Endothelial cell of umbilical vein (primary cell): ENCODE results near the gene STT3B. TPM values are rescaled to one million over a fixed set of nuclear protein-coding genes. Genes with fewer than 3 reads are reported as not detected.
A peak's percentile ranks its signal among the peaks of the same experiment; 100 is the strongest.

Experiments
- BruUV-seq: library from RNA; stranded (reverse); fragments of 400-500 nt; replicated peaks from 2 replicates; lab custom pipeline; 2021; lab: Mats Ljungman, UMichigan
- CTCF ChIA-PET: fragments of 300-600, 350-600 bp; sonication (Branson Sonifier 250); formaldehyde crosslinking; loops from one replicate; lab custom pipeline; 2021; ENCODE audit warnings: antibody characterized with exemption, inconsistent platforms; lab: Charles Lee
- POLR2A ChIA-PET: fragments of 300-600, 350-600 bp; sonication (Branson Sonifier 250); formaldehyde crosslinking; loops from one replicate; lab custom pipeline; 2021; ENCODE audit warnings: antibody characterized with exemption, inconsistent platforms; lab: Charles Lee
- DNase-seq: peaks from one replicate; pipeline ENCODE4 v3.0.0-alpha.2; 2011; ENCODE audit warnings: low read depth, low spot score
- FAIRE-seq: peaks from 2 replicates; lab custom pipeline; 2011; peaks lifted over from hg19 to GRCh38; lab: Jason Lieb, UNC
- H2AFZ ChIP-seq: 2 replicates; pipeline ENCODE4 v1.6.0; 2012; ENCODE audit warnings: low read depth, low read length, control low read depth, inconsistent platforms
- H3K27ac ChIP-seq: 2 replicates; pipeline ENCODE4 v1.5.1; 2011; ENCODE audit warnings: low read depth, mild to moderate bottlenecking, control low read depth, low read length, moderate library complexity; ENCODE audit not compliant: insufficient read depth
- H3K27me3 ChIP-seq, 2 experiments: 2 replicates each; pipeline versions ENCODE4 v1.6.0 to v1.6.1; 2011; ENCODE audit warnings: low read length in 2 of 2, mixed read lengths in 1 of 2; ENCODE audit not compliant: control insufficient read depth in 2 of 2, insufficient read depth in 2 of 2
- H3K36me3 ChIP-seq, 2 experiments: 2 replicates in 1 of 2; 3 replicates in 1 of 2; pipeline ENCODE4 v1.5.1; 2011; ENCODE audit warnings: low read length in 2 of 2, mild to moderate bottlenecking in 1 of 2, moderate library complexity in 1 of 2; ENCODE audit not compliant: control insufficient read depth in 2 of 2, insufficient read depth in 2 of 2; ENCODE audit errors: extremely low read depth in 1 of 2
- H3K4me1 ChIP-seq: 3 replicates; pipeline ENCODE4 v1.5.1; 2011; ENCODE audit warnings: mild to moderate bottlenecking, low read length; ENCODE audit not compliant: control insufficient read depth, insufficient read depth; ENCODE audit errors: extremely low read depth
- H3K4me2 ChIP-seq: 2 replicates; pipeline ENCODE4 v1.6.1; 2011; ENCODE audit warnings: low read length, control low read depth, mixed read lengths; ENCODE audit not compliant: insufficient read depth
- H3K4me3 ChIP-seq, 3 experiments: fragments of 200-600 bp in 1 of 3; sonication (generic), shearing (Covaris generic) in 1 of 3; replicated peaks in 1 of 3; 2 replicates each; pipeline ENCODE4 v1.5.1; 2011 to 2016; ENCODE audit warnings: control low read depth in 3 of 3, low read length in 3 of 3, mild to moderate bottlenecking in 2 of 3, inconsistent platforms in 1 of 3, low read depth in 1 of 3, moderate library complexity in 1 of 3; ENCODE audit not compliant: insufficient read depth in 1 of 3
- H3K79me2 ChIP-seq: 2 replicates; pipeline ENCODE4 v1.6.0; 2012; ENCODE audit warnings: low read length, inconsistent platforms; ENCODE audit not compliant: control insufficient read depth, insufficient read depth
- H3K9ac ChIP-seq: replicated peaks from 2 replicates; pipeline ENCODE3; 2011; ENCODE audit warnings: low read length, control low read depth; ENCODE audit not compliant: insufficient read depth; ENCODE audit errors: extremely low read depth
- H3K9me1 ChIP-seq: replicated peaks from 3 replicates; pipeline ENCODE4 v1.6.0; 2011; ENCODE audit warnings: mild to moderate bottlenecking, low read length; ENCODE audit not compliant: control insufficient read depth, insufficient read depth; ENCODE audit errors: extremely low read depth
- H3K9me3 ChIP-seq: replicated peaks from 2 replicates; pipeline ENCODE4 v1.5.1; 2012; ENCODE audit warnings: low read length, inconsistent platforms; ENCODE audit not compliant: control insufficient read depth, insufficient read depth
- H4K20me1 ChIP-seq: replicated peaks from 2 replicates; pipeline ENCODE3; 2011; ENCODE audit warnings: mild to moderate bottlenecking, low read length; ENCODE audit not compliant: control insufficient read depth, insufficient read depth; ENCODE audit errors: extremely low read depth
- EZH2 ChIP-seq: IDR thresholded peaks from 2 replicates; pipeline ENCODE4 v1.6.1; 2012; ENCODE audit warnings: borderline replicate concordance, low read depth, mild to moderate bottlenecking, moderate library complexity, low read length, inconsistent platforms; ENCODE audit not compliant: severe bottlenecking
- FOS ChIP-seq: IDR thresholded peaks from 2 replicates; pipeline ENCODE4 v1.6.1; 2011; ENCODE audit warnings: mild to moderate bottlenecking, low read length, moderate library complexity, borderline replicate concordance; ENCODE audit not compliant: insufficient read depth
- GATA2 ChIP-seq: IDR thresholded peaks from 2 replicates; pipeline ENCODE4 v1.7.0; 2011; ENCODE audit warnings: low read depth, mild to moderate bottlenecking, moderate library complexity, mixed read lengths, low read length; ENCODE audit not compliant: insufficient read length, insufficient read depth
- JUN ChIP-seq: IDR thresholded peaks from 2 replicates; pipeline ENCODE4 v1.6.1; 2011; ENCODE audit warnings: borderline replicate concordance, low read depth; ENCODE audit not compliant: insufficient read length, insufficient read depth
- MYC ChIP-seq: IDR thresholded peaks from one replicate; pipeline ENCODE4 v1.6.1; 2011; ENCODE audit warnings: mild to moderate bottlenecking, low read depth, low read length
- POLR2A ChIP-seq: IDR thresholded peaks from 2 replicates; pipeline ENCODE4 v1.6.1; 2012; ENCODE audit warnings: low read depth, mild to moderate bottlenecking, control low read depth, low read length
- POLR2AphosphoS5 ChIP-seq: IDR thresholded peaks from 2 replicates; pipeline ENCODE4 v1.6.1; 2012; ENCODE audit warnings: low read depth, mild to moderate bottlenecking, control low read depth, low read length, moderate library complexity; ENCODE audit not compliant: insufficient read depth
- dilution Hi-C: fragments of 300-500 bp; cut with MboI; formaldehyde crosslinking; loops from one replicate; pipeline ENCODE4 v1.15.0; 2019; ENCODE audit warnings: low sequenced_read_pairs; ENCODE audit not compliant: extremely low pct_ligation_motif_present
- intact Hi-C: fragments of 100-400 bp; cut with micrococcal nuclease; formaldehyde crosslinking; loops from one replicate; pipeline ENCODE4 v1.10.0; 2022
- polyA plus RNA-seq, 4 experiments: library from polyadenylated mRNA; depleted of rRNA in 3 of 4; stranded (reverse) in 3 of 4; unstranded in 1 of 4; fragments of >200 nt; gene quantifications; 2 replicates each; pipeline versions ENCODE4 v1.2.1 to v1.2.3, GENCODE V29; 2011 to 2012; ENCODE audit warnings: missing spikeins in 1 of 4
- total RNA-seq: library from RNA; stranded (reverse); gene quantifications from 2 replicates; pipeline ENCODE4 v1.2.3, GENCODE V29; 2021
- TF ChIP-seq, protein P1 (sequence below), 2 donors: IDR thresholded peaks; 1 replicate in 1 of 2; 2 replicates in 1 of 2; pipeline ENCODE4 v1.5.1; 2011; ENCODE audit warnings: low read length in 2 of 2, mild to moderate bottlenecking in 2 of 2, moderate library complexity in 2 of 2, control low read depth in 1 of 2, inconsistent platforms in 1 of 2, low read depth in 1 of 2; ENCODE audit not compliant: insufficient read depth in 1 of 2; ENCODE audit errors: extremely low read depth in 1 of 2

The STT3B gene
- total and polyA plus RNA-seq, 2 donors (not counting 3 experiments of a cell fraction or from before 2014, with no cell fraction given), result 56.4 to 113 TPM

- no peak overlapping the region for H2AFZ ChIP-seq
- POLR2A ChIA-PET, result interaction anchor here (0.5 kb wide), 1 partner anchor 163 kb away, joined by 3 read pairs; no protein-coding TSS in a partner anchor
- dilution Hi-C loops, result no loop called here
- no peak for TF ChIP-seq JUN
- TF ChIP-seq, protein P1, sequence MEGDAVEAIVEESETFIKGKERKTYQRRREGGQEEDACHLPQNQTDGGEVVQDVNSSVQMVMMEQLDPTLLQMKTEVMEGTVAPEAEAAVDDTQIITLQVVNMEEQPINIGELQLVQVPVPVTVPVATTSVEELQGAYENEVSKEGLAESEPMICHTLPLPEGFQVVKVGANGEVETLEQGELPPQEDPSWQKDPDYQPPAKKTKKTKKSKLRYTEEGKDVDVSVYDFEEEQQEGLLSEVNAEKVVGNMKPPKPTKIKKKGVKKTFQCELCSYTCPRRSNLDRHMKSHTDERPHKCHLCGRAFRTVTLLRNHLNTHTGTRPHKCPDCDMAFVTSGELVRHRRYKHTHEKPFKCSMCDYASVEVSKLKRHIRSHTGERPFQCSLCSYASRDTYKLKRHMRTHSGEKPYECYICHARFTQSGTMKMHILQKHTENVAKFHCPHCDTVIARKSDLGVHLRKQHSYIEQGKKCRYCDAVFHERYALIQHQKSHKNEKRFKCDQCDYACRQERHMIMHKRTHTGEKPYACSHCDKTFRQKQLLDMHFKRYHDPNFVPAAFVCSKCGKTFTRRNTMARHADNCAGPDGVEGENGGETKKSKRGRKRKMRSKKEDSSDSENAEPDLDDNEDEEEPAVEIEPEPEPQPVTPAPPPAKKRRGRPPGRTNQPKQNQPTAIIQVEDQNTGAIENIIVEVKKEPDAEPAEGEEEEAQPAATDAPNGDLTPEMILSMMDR (IDR thresholded peaks at IDR 0.05; ENCODE audit: extremely low read depth in 1 of 2, insufficient read depth in 1 of 2, low read depth in 1 of 2, low read length in 2 of 2), result peak; percentile 31 to 40
- H3K79me2 ChIP-seq, result peaks cover 17% of the 10 kb centered on the region
- H4K20me1 ChIP-seq, result no peaks in the 10 kb centered on the region
- no peaks in the 10 kb centered on the region for H3K9me1 ChIP-seq
- H3K4me1 ChIP-seq, result no peaks in the 10 kb centered on the region
- no peaks in the 10 kb centered on the region for H3K27me3 ChIP-seq
- no peak overlapping the region for H3K27ac ChIP-seq
- CTCF ChIA-PET, result interaction anchor here (0.6 to 2.1 kb wide), 26 partner anchors 10 to 840 kb away, joined by 3 to 37 read pairs (median 4); partner anchors contain the start of gene STT3B
- no peak for FAIRE-seq
- H3K9ac ChIP-seq, result no peak overlapping the region
- intact Hi-C loops, result loop anchor here (1.0 to 5.0 kb wide), 3 partner anchors 158 to 534 kb away; no protein-coding TSS in a partner anchor
- no peak overlapping the region for H3K4me2 ChIP-seq
- BruUV-seq, result no TSS peak
- H3K36me3 ChIP-seq, result peaks cover 0 to 3% of the 10 kb centered on the region in 2 experiments
- DNase-seq, result peak; percentile 70
- no peaks in the 10 kb centered on the region for H3K9me3 ChIP-seq
- H3K4me3 ChIP-seq, result no peak overlapping the region
These were observed 78.1 kb downstream of the STT3B start for GRCh38 chr3:31610700-31611275.

- CTCF ChIA-PET, result interaction anchor here (0.7 to 2.4 kb wide), 5 partner anchors 12 to 531 kb away, joined by 3 to 19 read pairs (median 4); partner anchors contain the start of gene STT3B
- TF ChIP-seq POLR2AphosphoS5, result no peak
- TF ChIP-seq POLR2A, result no peak
- TF ChIP-seq MYC, result no peak
- TF ChIP-seq GATA2, result no peak
- TF ChIP-seq FOS, result no peak
- TF ChIP-seq EZH2, result no peak
These were observed 80.5 kb downstream of the STT3B start for GRCh38 chr3:31613177-31613576.

More at GRCh38 chr3:31613177-31613576, 80.5 kb downstream of the STT3B start:
- Histone ChIP-seq H3K9me1 (no peaks in the 10 kb centered on the region), H4K20me1 (no peaks in the 10 kb centered on the region), H3K27ac (no peak overlapping the region), H3K4me3 (no peak overlapping the region), H3K79me2 (peaks cover 16% of the 10 kb centered on the region), H3K9me3 (no peaks in the 10 kb centered on the region), H3K4me2 (no peak overlapping the region), H2AFZ (no peak overlapping the region), H3K4me1 (no peaks in the 10 kb centered on the region), H3K27me3 (no peaks in the 10 kb centered on the region), H3K9ac (no peak overlapping the region), H3K36me3 (no peaks in the 10 kb centered on the region)
- POLR2A ChIA-PET, result no interaction called here
- intact Hi-C loops (loop anchor here (5.0 kb wide), 1 partner anchor 404 kb away; no protein-coding TSS in a partner anchor), dilution Hi-C loops (no loop called here)
- DNase-seq (no peak), FAIRE-seq (no peak)
- no TSS peak for BruUV-seq
